Upper lobe of left lung (tissue), 4 donors: ENCODE results near the gene APBB2.

Experiments used
- EP300 ChIP-seq, 4 donors: sonication (generic); formaldehyde crosslinking; IDR thresholded peaks; one replicate each; pipeline ENCODE4 v1.5.1; 2017; ENCODE audit warnings: antibody characterized with exemption in 4 of 4, control low read depth in 2 of 4
- POLR2A ChIP-seq, 4 donors: fragments of 450-650 bp; IDR thresholded peaks; one replicate each; pipeline ENCODE4 v1.5.1; 2016 to 2017; ENCODE audit warnings: antibody characterized with exemption in 4 of 4, mild to moderate bottlenecking in 2 of 4
- POLR2AphosphoS5 ChIP-seq, 2 donors: sonication (generic); formaldehyde crosslinking; IDR thresholded peaks; one replicate each; pipeline ENCODE4 v1.5.1; 2017; ENCODE audit warnings: antibody characterized with exemption in 2 of 2
- TF ChIP-seq, protein P1 (sequence below), 6 experiments: fragments of 450-650 bp in 4 of 6; fragments of 200-600 bp in 2 of 6; sonication (generic) in 2 of 6; IDR thresholded peaks; one replicate each; pipeline ENCODE4 v1.5.1; 2016 to 2019; ENCODE audit warnings: antibody characterized with exemption in 6 of 6

DNA sequence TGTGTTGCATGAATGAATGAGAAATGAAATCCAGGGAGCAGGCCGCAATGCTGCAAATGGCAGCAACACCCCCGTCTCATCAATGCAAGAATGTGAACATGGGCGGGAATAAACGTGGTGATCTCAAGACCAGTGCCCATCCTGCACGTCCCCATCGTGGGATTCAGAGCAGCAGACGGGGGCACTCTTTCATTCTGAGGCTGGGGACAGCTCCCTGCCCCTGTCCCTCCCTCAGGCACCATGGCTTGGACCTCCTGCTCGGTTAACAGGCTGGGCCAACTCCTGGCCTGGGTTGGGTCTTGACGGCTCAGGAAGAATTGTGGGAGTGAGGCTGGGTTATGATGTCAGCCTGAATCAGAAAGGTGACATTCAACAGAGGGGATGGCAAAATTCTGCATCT lies 385.7 kb downstream of the APBB2 start:
- TF ChIP-seq EP300 (IDR thresholded peaks at IDR 0.05) (no peak), POLR2A (IDR thresholded peaks at IDR 0.05) (no peak), POLR2AphosphoS5 (IDR thresholded peaks at IDR 0.05) (no peak)
- TF ChIP-seq, protein P1, sequence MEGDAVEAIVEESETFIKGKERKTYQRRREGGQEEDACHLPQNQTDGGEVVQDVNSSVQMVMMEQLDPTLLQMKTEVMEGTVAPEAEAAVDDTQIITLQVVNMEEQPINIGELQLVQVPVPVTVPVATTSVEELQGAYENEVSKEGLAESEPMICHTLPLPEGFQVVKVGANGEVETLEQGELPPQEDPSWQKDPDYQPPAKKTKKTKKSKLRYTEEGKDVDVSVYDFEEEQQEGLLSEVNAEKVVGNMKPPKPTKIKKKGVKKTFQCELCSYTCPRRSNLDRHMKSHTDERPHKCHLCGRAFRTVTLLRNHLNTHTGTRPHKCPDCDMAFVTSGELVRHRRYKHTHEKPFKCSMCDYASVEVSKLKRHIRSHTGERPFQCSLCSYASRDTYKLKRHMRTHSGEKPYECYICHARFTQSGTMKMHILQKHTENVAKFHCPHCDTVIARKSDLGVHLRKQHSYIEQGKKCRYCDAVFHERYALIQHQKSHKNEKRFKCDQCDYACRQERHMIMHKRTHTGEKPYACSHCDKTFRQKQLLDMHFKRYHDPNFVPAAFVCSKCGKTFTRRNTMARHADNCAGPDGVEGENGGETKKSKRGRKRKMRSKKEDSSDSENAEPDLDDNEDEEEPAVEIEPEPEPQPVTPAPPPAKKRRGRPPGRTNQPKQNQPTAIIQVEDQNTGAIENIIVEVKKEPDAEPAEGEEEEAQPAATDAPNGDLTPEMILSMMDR (IDR thresholded peaks at IDR 0.05): no peak
